H1 (cell line): ENCODE data around the gene MPST. TPM values are rescaled to one million over a fixed set of nuclear protein-coding genes. Genes with fewer than 3 reads are reported as not detected.

Experiments used
- CTCF ChIA-PET: fragments of 300-600 bp; sonication (Branson Sonifier 250); formaldehyde crosslinking; loops from one replicate; lab custom pipeline; 2021; ENCODE audit not compliant: partially characterized antibody; lab: Charles Lee
- POLR2A ChIA-PET: fragments of 300-600 bp; sonication (Branson Sonifier 250); formaldehyde crosslinking; loops from one replicate; lab custom pipeline; 2021; ENCODE audit warnings: inconsistent platforms; ENCODE audit not compliant: partially characterized antibody; lab: Charles Lee
- DNase-seq, 2 experiments: peaks; one replicate each; pipeline versions ENCODE4 v3.0.0 to v3.0.0-alpha.2; 2010 to 2022; ENCODE audit warnings: low spot score in 2 of 2, low read depth in 1 of 2, mixed read lengths in 1 of 2
- FAIRE-seq: peaks from 2 replicates; lab custom pipeline; 2011; peaks lifted over from hg19 to GRCh38; lab: Jason Lieb, UNC
- H2AFZ ChIP-seq: 2 replicates; pipeline ENCODE4 v1.8.1; 2012; ENCODE audit warnings: low read length, inconsistent platforms
- H2AK5ac ChIP-seq: 2 replicates; pipeline ENCODE4 v1.6.1; 2013; ENCODE audit warnings: low read depth, low read length
- H2BK120ac ChIP-seq: replicated peaks from 2 replicates; pipeline ENCODE3; 2013; ENCODE audit warnings: low read depth, low read length, inconsistent platforms
- H2BK12ac ChIP-seq: 2 replicates; pipeline ENCODE4 v1.6.1; 2013; ENCODE audit warnings: low read depth, low read length
- H2BK15ac ChIP-seq: 2 replicates; pipeline ENCODE4 v1.6.1; 2013; ENCODE audit warnings: low read length
- H2BK20ac ChIP-seq: 2 replicates; pipeline ENCODE4 v1.6.1; 2013; ENCODE audit warnings: low read length
- H2BK5ac ChIP-seq: 2 replicates; pipeline ENCODE4 v1.6.1; 2013; ENCODE audit warnings: low read depth, low read length
- H3K14ac ChIP-seq: 2 replicates; pipeline ENCODE4 v1.6.1; 2013; ENCODE audit warnings: inconsistent platforms; ENCODE audit not compliant: insufficient read length
- H3K18ac ChIP-seq: 2 replicates; pipeline ENCODE4 v1.6.1; 2013; ENCODE audit warnings: low read length; ENCODE audit errors: extremely low read depth
- H3K23ac ChIP-seq: 2 replicates; pipeline ENCODE4 v1.6.1; 2013; ENCODE audit warnings: inconsistent platforms; ENCODE audit not compliant: insufficient read length
- H3K23me2 ChIP-seq: 2 replicates; pipeline ENCODE4 v1.6.1; 2013; ENCODE audit warnings: low read depth, low read length
- H3K27ac ChIP-seq: 2 replicates; pipeline ENCODE4 v1.6.1; 2011; ENCODE audit warnings: low read depth, low read length, inconsistent platforms
- H3K27me3 ChIP-seq, 4 experiments: replicated peaks in 1 of 4; 1 replicate in 1 of 4; 2 replicates in 3 of 4; pipeline versions ENCODE4 v1.6.1 to v1.8.1; 2011 to 2013; ENCODE audit warnings: low read length in 3 of 4, mild to moderate bottlenecking in 3 of 4, inconsistent platforms in 2 of 4, mixed read lengths in 2 of 4, moderate library complexity in 1 of 4; ENCODE audit not compliant: control insufficient read depth in 3 of 4, insufficient read depth in 3 of 4; ENCODE audit errors: extremely low read depth in 1 of 4
- H3K36me3 ChIP-seq, 4 experiments: 2 replicates each; pipeline versions ENCODE4 v1.6.1 to v1.8.1; 2011 to 2013; ENCODE audit warnings: mild to moderate bottlenecking in 4 of 4, low read length in 3 of 4, moderate library complexity in 2 of 4, control low read depth in 1 of 4, inconsistent platforms in 1 of 4; ENCODE audit not compliant: insufficient read depth in 4 of 4, control insufficient read depth in 2 of 4
- H3K4ac ChIP-seq: replicated peaks from 2 replicates; pipeline ENCODE3; 2013; ENCODE audit warnings: low read length, low read depth, mixed read lengths, inconsistent platforms; ENCODE audit not compliant: insufficient read length
- H3K4me1 ChIP-seq, 4 experiments: replicated peaks in 1 of 4; 1 replicate in 1 of 4; 2 replicates in 3 of 4; pipeline versions ENCODE4 v1.6.1 to v1.8.1; 2011 to 2013; ENCODE audit warnings: low read length in 3 of 4, inconsistent platforms in 2 of 4, mixed read lengths in 1 of 4; ENCODE audit not compliant: insufficient read depth in 4 of 4, control insufficient read depth in 3 of 4
- H3K4me2 ChIP-seq, 2 experiments: 2 replicates each; pipeline versions ENCODE4 v1.6.1 to v1.8.1; 2011 to 2013; ENCODE audit warnings: low read depth in 2 of 2, low read length in 2 of 2, control low read depth in 1 of 2, inconsistent platforms in 1 of 2, mild to moderate bottlenecking in 1 of 2; ENCODE audit not compliant: insufficient read depth in 1 of 2
- H3K4me3 ChIP-seq, 4 experiments: fragments of 200-600, 300-600 bp in 1 of 4; sonication (generic), shearing (Covaris generic), sonication (Bioruptor Twin) in 1 of 4; 2 replicates each; pipeline versions ENCODE4 v1.5.1 to v1.8.1; 2011 to 2016; ENCODE audit warnings: low read length in 4 of 4, low read depth in 3 of 4, control low read depth in 2 of 4, inconsistent platforms in 2 of 4, mild to moderate bottlenecking in 2 of 4, mixed read lengths in 1 of 4, moderate library complexity in 1 of 4; ENCODE audit not compliant: insufficient read depth in 2 of 4; ENCODE audit errors: extremely low read depth in 1 of 4
- H3K56ac ChIP-seq: replicated peaks from 2 replicates; pipeline ENCODE3; 2013; ENCODE audit warnings: low read depth, mild to moderate bottlenecking, mixed read lengths, low read length, inconsistent platforms; ENCODE audit not compliant: insufficient read length
- H3K79me1 ChIP-seq: 2 replicates; pipeline ENCODE4 v1.6.1; 2013; ENCODE audit warnings: low read depth, low read length, control low read depth
- H3K79me2 ChIP-seq, 2 experiments: 2 replicates each; pipeline versions ENCODE4 v1.6.1 to v1.8.1; 2012 to 2013; ENCODE audit warnings: low read length in 2 of 2, mild to moderate bottlenecking in 2 of 2, inconsistent platforms in 1 of 2; ENCODE audit not compliant: insufficient read depth in 2 of 2, control insufficient read depth in 1 of 2
- H3K9ac ChIP-seq, 4 experiments: replicated peaks in 1 of 4; 1 replicate in 1 of 4; 2 replicates in 3 of 4; pipeline versions ENCODE4 v1.6.1 to v1.8.1; 2011 to 2013; ENCODE audit warnings: low read depth in 3 of 4, low read length in 3 of 4, control low read depth in 2 of 4, mild to moderate bottlenecking in 2 of 4, moderate library complexity in 2 of 4, inconsistent platforms in 1 of 4; ENCODE audit errors: extremely low read depth in 1 of 4
- H3K9me3 ChIP-seq, 2 experiments: 2 replicates each; pipeline versions ENCODE4 v1.6.1 to v1.8.1; 2012 to 2013; ENCODE audit warnings: mild to moderate bottlenecking in 2 of 2, moderate library complexity in 2 of 2, control low read depth in 1 of 2, inconsistent platforms in 1 of 2, low read depth in 1 of 2, low read length in 1 of 2, mixed read lengths in 1 of 2; ENCODE audit not compliant: insufficient read depth in 2 of 2
- H4K20me1 ChIP-seq, 2 experiments: replicated peaks in 1 of 2; 2 replicates each; pipeline versions ENCODE3 to v1.8.1; 2011 to 2013; ENCODE audit warnings: inconsistent platforms in 2 of 2, low read length in 2 of 2, mild to moderate bottlenecking in 1 of 2; ENCODE audit not compliant: insufficient read depth in 2 of 2, control insufficient read depth in 1 of 2
- H4K5ac ChIP-seq: 2 replicates; pipeline ENCODE4 v1.6.1; 2013; ENCODE audit warnings: low read length, low read depth, mixed read lengths, inconsistent platforms; ENCODE audit not compliant: insufficient read length
- H4K8ac ChIP-seq: 2 replicates; pipeline ENCODE4 v1.8.0; 2013; ENCODE audit warnings: mild to moderate bottlenecking, moderate library complexity, low read length, inconsistent platforms; ENCODE audit not compliant: insufficient read depth; ENCODE audit errors: extremely low read depth
- H4K91ac ChIP-seq: replicated peaks from 2 replicates; pipeline ENCODE3; 2013; ENCODE audit warnings: low read length, mixed read lengths, inconsistent platforms; ENCODE audit not compliant: insufficient read length
- CBX8 ChIP-seq: fragments of 300-800, 300-1000 bp; sonication (generic); IDR thresholded peaks from 2 replicates; pipeline ENCODE4 v1.7.1; 2016; ENCODE audit warnings: low read depth, low read length, borderline replicate concordance
- CEBPB ChIP-seq: IDR thresholded peaks from 2 replicates; pipeline ENCODE4 v1.6.1; 2012; ENCODE audit warnings: low read depth, low read length
- CTBP2 ChIP-seq: IDR thresholded peaks from 2 replicates; pipeline ENCODE4 v1.7.0; 2011; ENCODE audit warnings: borderline replicate concordance, mild to moderate bottlenecking, moderate library complexity, mixed read lengths, low read length; ENCODE audit not compliant: insufficient read depth, insufficient read length
- KDM1A ChIP-seq: fragments of 200-600, 300-600 bp; sonication (generic); IDR thresholded peaks from 2 replicates; pipeline ENCODE4 v1.7.1; 2016; ENCODE audit warnings: mild to moderate bottlenecking, low read length, borderline replicate concordance
- RAD21 ChIP-seq, 2 experiments: IDR thresholded peaks in 1 of 2; conservative IDR thresholded peaks in 1 of 2; 2 replicates each; pipeline ENCODE4 v1.6.1; 2011; ENCODE audit warnings: low read depth in 2 of 2, low read length in 2 of 2, improper control_type of control experiment in 1 of 2, inconsistent platforms in 1 of 2, mild to moderate bottlenecking in 1 of 2, moderate library complexity in 1 of 2
- RBBP5 ChIP-seq: IDR thresholded peaks from 2 replicates; pipeline ENCODE4 v1.7.1; 2012; ENCODE audit warnings: low read depth, mild to moderate bottlenecking, inconsistent platforms, low read length, moderate library complexity, borderline replicate concordance
- RFX5 ChIP-seq: IDR thresholded peaks from 2 replicates; pipeline ENCODE4 v1.6.1; 2011; ENCODE audit warnings: low read depth, low read length, improper control_type of control experiment, borderline replicate concordance
- RNF2 ChIP-seq: fragments of 200-900, 300-1000 bp; sonication (generic); IDR thresholded peaks from 2 replicates; pipeline ENCODE4 v1.7.1; 2016; ENCODE audit warnings: borderline replicate concordance, low read depth, mild to moderate bottlenecking, antibody characterized with exemption, low read length; ENCODE audit not compliant: poor library complexity, severe bottlenecking; ENCODE audit errors: missing control alignments
- SP1 ChIP-seq: IDR thresholded peaks from 2 replicates; pipeline ENCODE4 v1.6.1; 2011; ENCODE audit warnings: low read depth, low read length
- SP2 ChIP-seq: IDR thresholded peaks from 2 replicates; pipeline ENCODE4 v1.6.1; 2012; ENCODE audit warnings: mild to moderate bottlenecking, low read length, inconsistent platforms
- TEAD4 ChIP-seq: IDR thresholded peaks from 2 replicates; pipeline ENCODE4 v1.6.1; 2012; ENCODE audit warnings: low read depth, low read length, inconsistent platforms, mixed read lengths
- USF2 ChIP-seq: IDR thresholded peaks from 2 replicates; pipeline ENCODE4 v1.6.1; 2011; ENCODE audit warnings: low read length, improper control_type of control experiment
- WGBS, 2 experiments: shearing (Covaris generic) in 1 of 2; methylation state at CpG; one replicate each; pipeline versions ENCODE4 v1.1.6 to v1.1.7; 2013 to 2015; ENCODE audit warnings: low lambda C conversion rate in 2 of 2, mixed read lengths in 2 of 2, inconsistent platforms in 1 of 2, low coverage in 1 of 2, missing lambda C conversion rate in 1 of 2; ENCODE audit not compliant: insufficient replicate concordance in 2 of 2, insufficient coverage in 1 of 2, insufficient read length in 1 of 2; ENCODE audit errors: extremely low coverage in 1 of 2, missing lambda C conversion rate in 1 of 2; 5-methylcytosine and 5-hydroxymethylcytosine counted together
- polyA plus RNA-seq, 7 experiments: library from polyadenylated mRNA; depleted of rRNA in 3 of 7; stranded (reverse) in 5 of 7; unstranded in 2 of 7; fragments of >200 nt in 5 of 7; fragments of 200-250 nt in 2 of 7; gene quantifications; 1 replicate in 5 of 7; 2 replicates in 1 of 7; 4 replicates in 1 of 7; pipeline versions ENCODE4 v1.2.1 to v1.2.3, GENCODE V29; 2011 to 2013; ENCODE audit warnings: missing spikeins in 2 of 7, mixed read lengths in 2 of 7
- total RNA-seq: library from RNA; stranded (reverse); fragmentation: NEBNext Ultra II Directional; extraction: Animal tissue kit (Norgen Biotek cat#: 25700); gene quantifications from 2 replicates; pipeline ENCODE4 v1.2.1, GENCODE V29; 2021

MPST gene
- total and polyA plus RNA-seq, 2 of the 8 experiments (the other 6 are each of a cell fraction or from before 2014, with no cell fraction given) = 86.0 to 124 TPM

- H3K27ac ChIP-seq = no peak overlapping the region
- no peak overlapping the region for H2AK5ac ChIP-seq
- H3K23me2 ChIP-seq = no peaks in the 10 kb centered on the region
- no peaks in the 10 kb centered on the region for H3K79me2 ChIP-seq
- H3K23ac ChIP-seq = no peak overlapping the region
- no peaks in the 10 kb centered on the region for H3K79me1 ChIP-seq
- no peak overlapping the region for H4K5ac ChIP-seq
- DNase-seq (no peak), FAIRE-seq (no peak)
- no peak overlapping the region for H3K4me3 ChIP-seq
- POLR2A ChIA-PET = no interaction called here
- H3K56ac ChIP-seq = no peak overlapping the region
- no peak overlapping the region for H4K91ac ChIP-seq
- no peaks in the 10 kb centered on the region for H4K20me1 ChIP-seq
- H4K8ac ChIP-seq = no peak overlapping the region
- 0 out of 7 replicates have a peak, but pooled peaks cover 0 to 3% (median 0%) of the 10 kb centered on the region in 4 experiments for H3K27me3 ChIP-seq
- no peak overlapping the region for H3K9ac ChIP-seq
- no peak overlapping the region for H3K4me2 ChIP-seq
- H2BK5ac ChIP-seq = no peak overlapping the region
- no peak overlapping the region for H3K18ac ChIP-seq
- H3K14ac ChIP-seq = no peak overlapping the region
- H2BK120ac ChIP-seq = no peak overlapping the region
- no peaks in the 10 kb centered on the region for H3K36me3 ChIP-seq
- H3K4me1 ChIP-seq = peaks cover 0 to 7% (median 2%) of the 10 kb centered on the region in 4 experiments; a peak in 6 of 7 replicates
- no peak overlapping the region for H2BK12ac ChIP-seq
- no peak overlapping the region for H2BK15ac ChIP-seq
- 82% methylated on average over 2 of the region's 2 CpGs; no CpG with 5 or more reads in 1 of the 2 experiments for WGBS, 2 experiments
- no peak overlapping the region for H2BK20ac ChIP-seq
- CTCF ChIA-PET = interaction anchor here (0.6 to 3.8 kb wide), 23 partner anchors 9 to 451 kb away, joined by 3 to 26 read pairs (median 5); partner anchors contain the start of genes IFT27 and IL2RB
- no peak overlapping the region for H2AFZ ChIP-seq
- H3K9me3 ChIP-seq = no peaks in the 10 kb centered on the region
- H3K4ac ChIP-seq = no peak overlapping the region
- TF ChIP-seq CTBP2 = no peak
- TF ChIP-seq RNF2 = no peak
- TF ChIP-seq RBBP5 = no peak
- TF ChIP-seq CEBPB = no peak
- TF ChIP-seq RFX5 = no peak
- TF ChIP-seq SP2 = no peak
- no peak for TF ChIP-seq KDM1A
- no peak for TF ChIP-seq USF2
- no peak for TF ChIP-seq TEAD4
- TF ChIP-seq CBX8 = no peak
- TF ChIP-seq RAD21 (IDR thresholded peaks at IDR 0.05 in 1 of 2, conservative IDR thresholded peaks at IDR 0.05 in 1 of 2; ENCODE audit: low read depth in 2 of 2, low read length in 2 of 2) = no peak
- no peak for TF ChIP-seq SP1
These were observed 21.8 kb upstream of the MPST start for GRCh38 chr22:36997746-36998145.
